OCI-LY7 (cell line): ENCODE data around the gene GPRASP1. TPM values are rescaled to one million over a fixed set of nuclear protein-coding genes. Genes with fewer than 3 reads are reported as not detected.
"Not testable (repeated sequence)": the region's sequence is repeated elsewhere in the genome, so short reads cannot be mapped to it uniquely, and the experiment has no call there.

Source experiments
- BruUV-seq: library from RNA; stranded (reverse); fragments of 400-500 nt; replicated peaks from 2 replicates; lab custom pipeline; 2021; lab: Mats Ljungman, UMichigan
- CTCF ChIA-PET: fragments of 300-600 bp; sonication (Branson Sonifier 250); formaldehyde crosslinking; loops from one replicate; lab custom pipeline; 2022; ENCODE audit warnings: antibody characterized with exemption; ENCODE audit not compliant: unreplicated experiment; lab: Charles Lee
- POLR2A ChIA-PET: fragments of 300-600 bp; sonication (Branson Sonifier 250); formaldehyde crosslinking; loops from one replicate; lab custom pipeline; 2022; ENCODE audit warnings: antibody characterized with exemption; lab: Charles Lee
- DNase-seq: peaks from one replicate; pipeline ENCODE4 v3.0.0-alpha.2; 2015; ENCODE audit warnings: low spot score
- H2AFZ ChIP-seq: fragments of 200-600 bp; sonication (generic), shearing (Covaris generic); 2 replicates; pipeline ENCODE4 v1.6.1; 2014; ENCODE audit warnings: mild to moderate bottlenecking, antibody characterized with exemption, low read length, moderate library complexity
- H3K27ac ChIP-seq: fragments of 200-600 bp; sonication (generic); 2 replicates; pipeline ENCODE4 v1.5.1; 2014; ENCODE audit warnings: mixed run types, low read depth, mild to moderate bottlenecking, moderate library complexity, low read length, inconsistent platforms; ENCODE audit not compliant: poor library complexity, severe bottlenecking
- H3K36me3 ChIP-seq: fragments of 200-600 bp; sonication (generic); 2 replicates; pipeline ENCODE4 v1.6.1; 2014; ENCODE audit warnings: mild to moderate bottlenecking, antibody characterized with exemption, low read length, moderate library complexity, mixed read lengths; ENCODE audit not compliant: insufficient read depth
- H3K4me1 ChIP-seq: fragments of 200-600 bp; sonication (generic); 2 replicates; pipeline ENCODE4 v1.5.1; 2014; ENCODE audit warnings: mild to moderate bottlenecking, low read length; ENCODE audit not compliant: insufficient read depth, poor library complexity, severe bottlenecking
- H3K4me2 ChIP-seq: fragments of 200-600 bp; sonication (generic); 2 replicates; pipeline ENCODE4 v1.6.1; 2014; ENCODE audit warnings: mild to moderate bottlenecking, low read length
- H3K4me3 ChIP-seq: fragments of 200-600 bp; sonication (generic); 2 replicates; pipeline ENCODE4 v1.5.1; 2014; ENCODE audit warnings: mild to moderate bottlenecking, low read depth, low read length; ENCODE audit not compliant: poor library complexity, severe bottlenecking
- H3K79me2 ChIP-seq: fragments of 200-600 bp; sonication (generic); 2 replicates; pipeline ENCODE4 v1.6.1; 2016; ENCODE audit warnings: low read depth, mild to moderate bottlenecking, low read length, moderate library complexity, mixed read lengths; ENCODE audit not compliant: insufficient read depth
- H3K9me2 ChIP-seq: fragments of 200-600 bp; sonication (generic); 2 replicates; pipeline ENCODE4 v1.6.1; 2016; ENCODE audit warnings: mild to moderate bottlenecking, low read length, mixed read lengths; ENCODE audit not compliant: insufficient read depth
- H3K9me3 ChIP-seq: fragments of 200-600 bp; sonication (generic); 2 replicates; pipeline ENCODE4 v1.6.1; 2014; ENCODE audit warnings: mild to moderate bottlenecking, mixed run types, low read length, mixed read lengths
- H4K20me1 ChIP-seq: fragments of 200-600 bp; sonication (generic); 2 replicates; pipeline ENCODE4 v1.6.1; 2014; ENCODE audit warnings: mild to moderate bottlenecking, antibody characterized with exemption, low read length, moderate library complexity, mixed read lengths; ENCODE audit not compliant: insufficient read depth
- CTCF ChIP-seq: fragments of 200-600 bp; sonication (generic); conservative IDR thresholded peaks from 2 replicates; pipeline ENCODE4 v1.5.1; 2014; ENCODE audit warnings: mild to moderate bottlenecking, antibody characterized with exemption, low read length, moderate library complexity, mixed read lengths
- EZH2phosphoT487 ChIP-seq: fragments of 200-600 bp; sonication (generic); IDR thresholded peaks from 2 replicates; pipeline ENCODE4 v1.6.1; 2018; ENCODE audit warnings: low read depth, borderline replicate concordance, mild to moderate bottlenecking, mixed run types, antibody characterized with exemption, low read length, moderate library complexity, mixed read lengths
- intact Hi-C: fragments of 100-400 bp; cut with micrococcal nuclease; formaldehyde crosslinking; loops from one replicate; pipeline ENCODE4 v1.10.0; 2022; ENCODE audit not compliant: unreplicated experiment
- total RNA-seq, 2 experiments: library from RNA; depleted of rRNA in 1 of 2; stranded (reverse); fragments of >200 nt in 1 of 2; shearing (Covaris generic) in 1 of 2; gene quantifications; 2 replicates each; pipeline ENCODE4 v1.2.3, GENCODE V29; 2014 to 2022

Gene GPRASP1
- total RNA-seq, 2 experiments from 2014 or later, result 0.09 TPM; not detected in 1

DNA sequence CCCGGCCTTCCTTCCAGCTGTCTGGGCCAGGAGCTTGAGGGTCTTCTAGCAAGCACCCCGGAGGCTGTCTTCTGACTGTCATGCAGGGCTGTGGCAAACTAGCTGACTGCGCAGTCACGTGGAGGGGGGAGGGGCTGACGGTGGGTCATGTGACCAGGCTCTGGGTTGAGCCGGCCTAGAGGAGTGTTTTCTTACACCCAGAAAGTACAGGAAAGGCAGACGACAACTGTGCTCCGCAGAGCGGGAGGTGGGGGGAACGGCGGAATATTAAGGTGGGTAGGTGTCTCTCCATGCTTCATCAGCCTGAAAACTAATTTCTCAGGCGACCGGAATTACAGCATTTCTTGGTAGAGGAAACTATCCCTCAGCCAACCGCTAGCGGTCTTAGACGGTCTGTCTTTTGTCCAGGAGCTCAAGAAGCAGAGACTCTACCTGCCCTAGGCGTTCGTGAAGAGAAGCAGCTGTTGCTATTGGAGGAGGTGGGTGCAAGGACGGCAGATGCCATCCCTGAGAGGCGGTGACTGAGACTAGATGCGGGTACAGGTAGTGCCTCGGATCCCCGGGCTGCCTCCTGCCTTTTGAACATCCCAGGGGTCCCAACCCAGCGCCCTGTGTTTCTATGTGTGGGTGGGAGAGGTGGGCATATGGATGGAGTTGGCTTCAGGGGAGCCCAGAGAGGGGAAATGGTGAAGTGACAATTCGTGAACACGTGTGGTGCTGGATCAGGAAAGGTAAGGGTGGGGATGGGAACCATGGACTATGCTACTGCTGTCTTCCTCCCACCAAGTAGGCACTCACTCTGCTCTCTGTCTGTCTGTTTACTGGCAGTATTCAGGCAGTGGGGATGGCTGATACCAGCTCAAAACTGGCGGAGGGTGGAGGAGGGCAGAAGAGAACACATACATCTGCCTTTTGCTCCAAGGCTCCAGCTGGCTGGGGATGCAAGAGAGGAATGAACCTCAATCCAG, 8.8 kb downstream of the GPRASP1 start:
- H3K4me3 ChIP-seq, result peak overlapping the region; percentile 68
- CTCF ChIA-PET, result no interaction called here
- H4K20me1 ChIP-seq, result no peaks in the 10 kb centered on the region
- H3K4me1 ChIP-seq, result no peaks in the 10 kb centered on the region
- intact Hi-C loops, result no loop called here
- peak overlapping the region; percentile 96 for H2AFZ ChIP-seq
- H3K4me2 ChIP-seq, result peak overlapping the region; percentile 64
- no TSS peak for BruUV-seq
- DNase-seq, result peak; percentile 74
- no peaks in the 10 kb centered on the region for H3K36me3 ChIP-seq
- H3K79me2 ChIP-seq, result no peaks in the 10 kb centered on the region
- H3K9me2 ChIP-seq, result no peaks in the 10 kb centered on the region
- POLR2A ChIA-PET, result interaction anchor here (1.1 kb wide), 1 partner anchor 20 kb away, joined by 3 read pairs; no protein-coding TSS in a partner anchor
- H3K9me3 ChIP-seq, result no peaks in the 10 kb centered on the region
- no peak overlapping the region for H3K27ac ChIP-seq
- TF ChIP-seq EZH2phosphoT487 (no peak), CTCF (no peak)

GRCh38 chrX:102663820-102664219, 12.5 kb downstream of the GPRASP1 start:
- H3K36me3 ChIP-seq, H2AFZ ChIP-seq, H3K4me2 ChIP-seq, H3K9me3 ChIP-seq, CTCF ChIA-PET, POLR2A ChIA-PET, DNase-seq, H3K4me3 ChIP-seq, intact Hi-C loops, BruUV-seq, H4K20me1 ChIP-seq, H3K79me2 ChIP-seq, H3K9me2 ChIP-seq, H3K27ac ChIP-seq, H3K4me1 ChIP-seq: not testable (repeated sequence)

- BruUV-seq, POLR2A ChIA-PET, H2AFZ ChIP-seq, H3K79me2 ChIP-seq, H3K36me3 ChIP-seq, H3K27ac ChIP-seq, intact Hi-C loops, H3K4me2 ChIP-seq, H3K4me3 ChIP-seq, H3K4me1 ChIP-seq, H4K20me1 ChIP-seq, DNase-seq, CTCF ChIA-PET, H3K9me2 ChIP-seq, H3K9me3 ChIP-seq: not testable (repeated sequence)
Measured at GRCh38 chrX:102667034-102667433, 15.8 kb downstream of the GPRASP1 start.
